Endothelial cell of umbilical vein (primary cell): Measurements from ENCODE around the gene KLRC2. TPM values are rescaled to one million over a fixed set of nuclear protein-coding genes. Genes with fewer than 3 reads are reported as not detected.

Source experiments
- BruUV-seq: library from RNA; stranded (reverse); fragments of 400-500 nt; replicated peaks from 2 replicates; lab custom pipeline; 2021; lab: Mats Ljungman, UMichigan
- CTCF ChIA-PET: fragments of 300-600, 350-600 bp; sonication (Branson Sonifier 250); formaldehyde crosslinking; loops from one replicate; lab custom pipeline; 2021; ENCODE audit warnings: antibody characterized with exemption, inconsistent platforms; lab: Charles Lee
- POLR2A ChIA-PET: fragments of 300-600, 350-600 bp; sonication (Branson Sonifier 250); formaldehyde crosslinking; loops from one replicate; lab custom pipeline; 2021; ENCODE audit warnings: antibody characterized with exemption, inconsistent platforms; lab: Charles Lee
- DNase-seq: peaks from one replicate; pipeline ENCODE4 v3.0.0-alpha.2; 2011; ENCODE audit warnings: low read depth, low spot score
- FAIRE-seq: peaks from 2 replicates; lab custom pipeline; 2011; peaks lifted over from hg19 to GRCh38; lab: Jason Lieb, UNC
- H2AFZ ChIP-seq: 2 replicates; pipeline ENCODE4 v1.6.0; 2012; ENCODE audit warnings: low read depth, low read length, control low read depth, inconsistent platforms
- H3K27ac ChIP-seq: 2 replicates; pipeline ENCODE4 v1.5.1; 2011; ENCODE audit warnings: low read depth, mild to moderate bottlenecking, control low read depth, low read length, moderate library complexity; ENCODE audit not compliant: insufficient read depth
- H3K27me3 ChIP-seq, 2 experiments: 2 replicates each; pipeline versions ENCODE4 v1.6.0 to v1.6.1; 2011; ENCODE audit warnings: low read length in 2 of 2, mixed read lengths in 1 of 2; ENCODE audit not compliant: control insufficient read depth in 2 of 2, insufficient read depth in 2 of 2
- H3K36me3 ChIP-seq, 2 experiments: 2 replicates in 1 of 2; 3 replicates in 1 of 2; pipeline ENCODE4 v1.5.1; 2011; ENCODE audit warnings: low read length in 2 of 2, mild to moderate bottlenecking in 1 of 2, moderate library complexity in 1 of 2; ENCODE audit not compliant: control insufficient read depth in 2 of 2, insufficient read depth in 2 of 2; ENCODE audit errors: extremely low read depth in 1 of 2
- H3K4me1 ChIP-seq: 3 replicates; pipeline ENCODE4 v1.5.1; 2011; ENCODE audit warnings: mild to moderate bottlenecking, low read length; ENCODE audit not compliant: control insufficient read depth, insufficient read depth; ENCODE audit errors: extremely low read depth
- H3K4me2 ChIP-seq: 2 replicates; pipeline ENCODE4 v1.6.1; 2011; ENCODE audit warnings: low read length, control low read depth, mixed read lengths; ENCODE audit not compliant: insufficient read depth
- H3K4me3 ChIP-seq, 3 experiments: fragments of 200-600 bp in 1 of 3; sonication (generic), shearing (Covaris generic) in 1 of 3; replicated peaks in 1 of 3; 2 replicates each; pipeline ENCODE4 v1.5.1; 2011 to 2016; ENCODE audit warnings: control low read depth in 3 of 3, low read length in 3 of 3, mild to moderate bottlenecking in 2 of 3, inconsistent platforms in 1 of 3, low read depth in 1 of 3, moderate library complexity in 1 of 3; ENCODE audit not compliant: insufficient read depth in 1 of 3
- H3K79me2 ChIP-seq: 2 replicates; pipeline ENCODE4 v1.6.0; 2012; ENCODE audit warnings: low read length, inconsistent platforms; ENCODE audit not compliant: control insufficient read depth, insufficient read depth
- H3K9ac ChIP-seq: replicated peaks from 2 replicates; pipeline ENCODE3; 2011; ENCODE audit warnings: low read length, control low read depth; ENCODE audit not compliant: insufficient read depth; ENCODE audit errors: extremely low read depth
- H3K9me1 ChIP-seq: replicated peaks from 3 replicates; pipeline ENCODE4 v1.6.0; 2011; ENCODE audit warnings: mild to moderate bottlenecking, low read length; ENCODE audit not compliant: control insufficient read depth, insufficient read depth; ENCODE audit errors: extremely low read depth
- H3K9me3 ChIP-seq: replicated peaks from 2 replicates; pipeline ENCODE4 v1.5.1; 2012; ENCODE audit warnings: low read length, inconsistent platforms; ENCODE audit not compliant: control insufficient read depth, insufficient read depth
- H4K20me1 ChIP-seq: replicated peaks from 2 replicates; pipeline ENCODE3; 2011; ENCODE audit warnings: mild to moderate bottlenecking, low read length; ENCODE audit not compliant: control insufficient read depth, insufficient read depth; ENCODE audit errors: extremely low read depth
- CTCF ChIP-seq, 2 donors: IDR thresholded peaks; 1 replicate in 1 of 2; 2 replicates in 1 of 2; pipeline ENCODE4 v1.5.1; 2011; ENCODE audit warnings: low read length in 2 of 2, mild to moderate bottlenecking in 2 of 2, moderate library complexity in 2 of 2, control low read depth in 1 of 2, inconsistent platforms in 1 of 2, low read depth in 1 of 2; ENCODE audit not compliant: insufficient read depth in 1 of 2; ENCODE audit errors: extremely low read depth in 1 of 2
- EZH2 ChIP-seq: IDR thresholded peaks from 2 replicates; pipeline ENCODE4 v1.6.1; 2012; ENCODE audit warnings: borderline replicate concordance, low read depth, mild to moderate bottlenecking, moderate library complexity, low read length, inconsistent platforms; ENCODE audit not compliant: severe bottlenecking
- FOS ChIP-seq: IDR thresholded peaks from 2 replicates; pipeline ENCODE4 v1.6.1; 2011; ENCODE audit warnings: mild to moderate bottlenecking, low read length, moderate library complexity, borderline replicate concordance; ENCODE audit not compliant: insufficient read depth
- GATA2 ChIP-seq: IDR thresholded peaks from 2 replicates; pipeline ENCODE4 v1.7.0; 2011; ENCODE audit warnings: low read depth, mild to moderate bottlenecking, moderate library complexity, mixed read lengths, low read length; ENCODE audit not compliant: insufficient read length, insufficient read depth
- JUN ChIP-seq: IDR thresholded peaks from 2 replicates; pipeline ENCODE4 v1.6.1; 2011; ENCODE audit warnings: borderline replicate concordance, low read depth; ENCODE audit not compliant: insufficient read length, insufficient read depth
- MAX ChIP-seq: IDR thresholded peaks from 2 replicates; pipeline ENCODE4 v1.6.1; 2011; ENCODE audit not compliant: insufficient read depth, insufficient read length
- MYC ChIP-seq: IDR thresholded peaks from one replicate; pipeline ENCODE4 v1.6.1; 2011; ENCODE audit warnings: mild to moderate bottlenecking, low read depth, low read length
- POLR2A ChIP-seq: IDR thresholded peaks from 2 replicates; pipeline ENCODE4 v1.6.1; 2012; ENCODE audit warnings: low read depth, mild to moderate bottlenecking, control low read depth, low read length
- POLR2AphosphoS5 ChIP-seq: IDR thresholded peaks from 2 replicates; pipeline ENCODE4 v1.6.1; 2012; ENCODE audit warnings: low read depth, mild to moderate bottlenecking, control low read depth, low read length, moderate library complexity; ENCODE audit not compliant: insufficient read depth
- dilution Hi-C: fragments of 300-500 bp; cut with MboI; formaldehyde crosslinking; loops from one replicate; pipeline ENCODE4 v1.15.0; 2019; ENCODE audit warnings: low sequenced_read_pairs; ENCODE audit not compliant: extremely low pct_ligation_motif_present
- intact Hi-C: fragments of 100-400 bp; cut with micrococcal nuclease; formaldehyde crosslinking; loops from one replicate; pipeline ENCODE4 v1.10.0; 2022
- polyA plus RNA-seq, 4 experiments: library from polyadenylated mRNA; depleted of rRNA in 3 of 4; stranded (reverse) in 3 of 4; unstranded in 1 of 4; fragments of >200 nt; gene quantifications; 2 replicates each; pipeline versions ENCODE4 v1.2.1 to v1.2.3, GENCODE V29; 2011 to 2012; ENCODE audit warnings: missing spikeins in 1 of 4
- total RNA-seq: library from RNA; stranded (reverse); gene quantifications from 2 replicates; pipeline ENCODE4 v1.2.3, GENCODE V29; 2021

The KLRC2 gene
- total and polyA plus RNA-seq, 2 donors (not counting 3 experiments of a cell fraction or from before 2014, with no cell fraction given) = not detected

- peaks cover 0 to 6% of the 10 kb centered on the region in 2 experiments for H3K27me3 ChIP-seq
- H2AFZ ChIP-seq = no peak overlapping the region
- H3K36me3 ChIP-seq = no peaks in the 10 kb centered on the region
- intact Hi-C loops = no loop called here
- no peak overlapping the region for H3K9ac ChIP-seq
- no TSS peak for BruUV-seq
- H4K20me1 ChIP-seq = no peaks in the 10 kb centered on the region
- no peaks in the 10 kb centered on the region for H3K9me3 ChIP-seq
- no peak for DNase-seq
- no peak overlapping the region for H3K4me3 ChIP-seq
- H3K4me2 ChIP-seq = no peak overlapping the region
- no peaks in the 10 kb centered on the region for H3K9me1 ChIP-seq
- no peaks in the 10 kb centered on the region for H3K79me2 ChIP-seq
- no peak overlapping the region for H3K27ac ChIP-seq
- FAIRE-seq = no peak
- no peaks in the 10 kb centered on the region for H3K4me1 ChIP-seq
- TF ChIP-seq POLR2AphosphoS5 (no peak), GATA2 (no peak), CTCF (IDR thresholded peaks at IDR 0.05; ENCODE audit: extremely low read depth in 1 of 2, insufficient read depth in 1 of 2, low read depth in 1 of 2, low read length in 2 of 2) (no peak), FOS (no peak), MAX (no peak), POLR2A (no peak), JUN (no peak), MYC (no peak), EZH2 (no peak)
- ChIA-PET CTCF (interaction anchor here (0.6 kb wide), 1 partner anchor 181 kb away, joined by 3 read pairs; no protein-coding TSS in a partner anchor), POLR2A (no interaction called here)
- dilution Hi-C loops = no loop called here
These were observed 21.9 kb upstream of the KLRC2 start for GRCh38 chr12:10457760-10458159.
